Gastroesophageal sphincter (tissue), 4 donors: ENCODE measurements around the gene RNF215. TPM values are rescaled to one million over a fixed set of nuclear protein-coding genes. Genes with fewer than 3 reads are reported as not detected.
A peak's percentile ranks its signal among the peaks of the same experiment; 100 is the strongest.

Source experiments
- ATAC-seq: fragments of 150-250 bp; one replicate; pipeline ENCODE4 v1.9.1; 2016; ENCODE audit warnings: mild to moderate bottlenecking, moderate library complexity
- H3K27ac ChIP-seq, 4 donors: fragments of 200-600 bp; sonication (generic) in 3 of 4; 1 replicate in 3 of 4; 2 replicates in 1 of 4; pipeline ENCODE4 v1.5.1; 2016 to 2019
- H3K27me3 ChIP-seq: fragments of 200-600 bp; sonication (generic); one replicate; pipeline ENCODE4 v1.5.1; 2019
- H3K36me3 ChIP-seq, 2 donors: fragments of 200-600 bp; sonication (generic); one replicate each; pipeline ENCODE4 v1.5.1; 2019; ENCODE audit warnings: control low read depth in 1 of 2
- H3K4me1 ChIP-seq, 3 donors: fragments of 200-600 bp; sonication (generic); 1 replicate in 2 of 3; 2 replicates in 1 of 3; pipeline ENCODE4 v1.5.1; 2016 to 2019; ENCODE audit warnings: control low read depth in 2 of 3
- H3K4me3 ChIP-seq, 2 donors: fragments of 200-600 bp; sonication (generic); one replicate each; pipeline ENCODE4 v1.5.1; 2019; ENCODE audit warnings: mild to moderate bottlenecking in 1 of 2, moderate library complexity in 1 of 2
- H3K9me3 ChIP-seq, 3 donors: fragments of 200-600 bp; sonication (generic); one replicate each; pipeline ENCODE4 v1.5.1; 2017 to 2019; ENCODE audit warnings: control low read depth in 2 of 3
- CTCF ChIP-seq, 4 experiments: fragments of 200-600 bp in 2 of 4; fragments of 450-650 bp in 2 of 4; sonication (generic) in 1 of 4; IDR thresholded peaks; one replicate each; pipeline ENCODE4 v1.5.1; 2017 to 2019; ENCODE audit warnings: antibody characterized with exemption in 4 of 4, mild to moderate bottlenecking in 2 of 4, moderate library complexity in 2 of 4
- EP300 ChIP-seq: sonication (generic); formaldehyde crosslinking; IDR thresholded peaks from one replicate; pipeline ENCODE4 v1.6.1; 2017; ENCODE audit warnings: antibody characterized with exemption, mild to moderate bottlenecking
- POLR2A ChIP-seq, 2 donors: fragments of 450-650 bp; IDR thresholded peaks; one replicate each; pipeline ENCODE4 v1.6.1; 2017; ENCODE audit warnings: antibody characterized with exemption in 2 of 2, mild to moderate bottlenecking in 2 of 2, moderate library complexity in 1 of 2
- POLR2AphosphoS5 ChIP-seq: sonication (generic); formaldehyde crosslinking; IDR thresholded peaks from one replicate; pipeline ENCODE4 v1.6.1; 2017; ENCODE audit warnings: antibody characterized with exemption
- WGBS, 2 donors: methylation state at CpG; one replicate each; pipeline ENCODE4 v1.1.5; 2018; ENCODE audit warnings: low coverage in 1 of 2; 5-methylcytosine and 5-hydroxymethylcytosine counted together
- total RNA-seq, 4 donors: library from RNA; depleted of rRNA; stranded (reverse); fragments of >200 nt; gene quantifications; one replicate each; pipeline ENCODE4 v1.1.0, GENCODE V29; 2016

Gene RNF215
- total RNA-seq, 4 donors from 2014 or later, result 10.2 to 13.5 (median 11.7) TPM

DNA sequence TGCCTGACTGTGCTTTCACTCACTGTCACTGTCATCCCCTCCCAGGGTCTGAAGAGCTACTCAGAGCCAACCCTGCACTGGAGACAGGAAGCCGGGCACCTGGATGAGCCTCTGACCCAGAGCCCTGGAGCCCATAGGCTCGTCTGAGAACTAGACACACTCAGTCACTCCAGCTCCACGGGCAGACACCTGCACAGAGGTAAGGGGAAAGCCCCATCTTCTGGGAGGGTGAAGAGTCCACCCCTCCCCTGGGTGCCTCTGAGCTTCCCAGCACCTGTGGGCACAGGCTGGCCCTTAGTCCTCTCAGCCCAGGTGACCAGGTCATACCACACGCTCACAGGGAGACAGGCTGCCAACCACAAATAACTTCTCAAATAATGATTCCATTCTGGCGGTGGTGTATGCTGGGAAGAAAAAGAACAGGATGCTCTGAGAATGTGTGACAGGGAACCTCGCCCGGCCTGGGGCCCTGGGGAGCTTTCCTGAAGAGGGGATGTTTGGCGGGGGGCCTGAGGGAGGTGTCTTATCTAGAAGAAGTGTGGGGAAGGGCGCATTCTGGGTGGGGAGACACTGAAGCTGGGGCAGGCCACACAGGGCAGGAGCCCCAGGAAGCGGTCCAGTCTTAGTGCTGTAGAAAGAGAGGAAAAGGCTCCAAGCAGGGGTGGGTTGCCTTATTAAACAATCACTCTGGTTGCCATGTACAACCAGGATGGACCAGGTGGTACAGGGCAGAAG is 25.1 kb downstream of the RNF215 start:
- Histone ChIP-seq H3K36me3 (peaks cover 0 to 16% of the 10 kb centered on the region in 2 donors), H3K27me3 (no peaks in the 10 kb centered on the region), H3K4me1 (peaks cover 0 to 10% (median 5%) of the 10 kb centered on the region in 3 donors), H3K4me3 (no peak overlapping the region), H3K9me3 (no peaks in the 10 kb centered on the region), H3K27ac (no peak overlapping the region)
- 91% methylated on average over 5 of the region's 10 CpGs; no CpG with 5 or more reads in 1 of the 2 donors for WGBS, 2 donors
- ATAC-seq, result no peak
- TF ChIP-seq EP300 (no peak), POLR2AphosphoS5 (no peak), POLR2A (IDR thresholded peaks at IDR 0.05) (no peak), CTCF (IDR thresholded peaks at IDR 0.05) (no peak)

GRCh38 chr22:30358541-30358940 is 28.7 kb downstream of the RNF215 start:
- peaks cover 9 to 39% (median 22%) of the 10 kb centered on the region in 3 donors for H3K4me1 ChIP-seq
- 70 to 89% methylated on average over 2 to 5 of the region's 6 CpGs for WGBS, 2 donors
- H3K4me3 ChIP-seq, result no peak overlapping the region
- peaks cover 0 to 8% of the 10 kb centered on the region in 2 donors for H3K36me3 ChIP-seq
- no peak for ATAC-seq
- no peak overlapping the region for H3K27ac ChIP-seq
- H3K27me3 ChIP-seq, result no peaks in the 10 kb centered on the region
- TF ChIP-seq POLR2A (IDR thresholded peaks at IDR 0.05) (no peak), EP300 (no peak), POLR2AphosphoS5 (no peak), CTCF (IDR thresholded peaks at IDR 0.05) (no peak)
- H3K9me3 ChIP-seq, result no peaks in the 10 kb centered on the region

DNA sequence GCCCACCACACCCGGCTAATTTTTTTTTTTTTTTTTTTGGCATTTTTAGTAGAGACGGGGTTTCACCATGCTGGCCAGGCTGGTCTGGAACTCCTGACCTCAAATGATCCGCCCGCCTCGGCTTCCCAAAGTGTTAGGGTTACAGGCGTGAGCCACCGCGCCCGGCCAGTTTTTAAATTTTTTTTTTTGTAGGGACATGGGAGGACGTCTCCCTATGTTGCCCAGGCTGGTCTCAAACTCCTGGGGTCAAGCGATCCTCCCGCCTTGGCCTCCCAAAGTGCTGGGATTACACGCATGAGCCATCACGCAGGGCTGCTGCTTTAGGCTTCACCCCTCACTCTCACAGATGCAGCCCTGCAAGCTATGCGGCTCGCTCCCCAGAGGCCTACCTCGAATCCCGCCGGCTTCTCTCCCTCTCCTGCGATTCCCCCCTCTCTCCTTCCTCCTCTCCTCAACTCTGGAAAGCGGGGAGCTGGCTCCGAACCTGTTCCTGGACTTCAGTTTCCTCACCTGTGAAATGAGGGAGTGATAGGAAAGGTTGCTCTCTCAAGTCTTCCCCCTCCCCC is 29.5 kb downstream of the RNF215 start:
- Histone ChIP-seq H3K4me1 (peaks cover 9 to 47% (median 22%) of the 10 kb centered on the region in 3 donors), H3K27ac (peak overlapping the region in 1 of 4 donors; percentile 99), H3K4me3 (peak overlapping the region in 1 of 2 donors; percentile 76), H3K27me3 (no peaks in the 10 kb centered on the region), H3K36me3 (peaks cover 0 to 9% of the 10 kb centered on the region in 2 donors), H3K9me3 (no peaks in the 10 kb centered on the region)
- ATAC-seq, result no peak
- WGBS, 2 donors, result 0 to 51% methylated on average over 1 to 13 of the region's 22 CpGs
- TF ChIP-seq EP300 (no peak), POLR2AphosphoS5 (no peak), CTCF (IDR thresholded peaks at IDR 0.05) (no peak), POLR2A (IDR thresholded peaks at IDR 0.05) (no peak)

DNA sequence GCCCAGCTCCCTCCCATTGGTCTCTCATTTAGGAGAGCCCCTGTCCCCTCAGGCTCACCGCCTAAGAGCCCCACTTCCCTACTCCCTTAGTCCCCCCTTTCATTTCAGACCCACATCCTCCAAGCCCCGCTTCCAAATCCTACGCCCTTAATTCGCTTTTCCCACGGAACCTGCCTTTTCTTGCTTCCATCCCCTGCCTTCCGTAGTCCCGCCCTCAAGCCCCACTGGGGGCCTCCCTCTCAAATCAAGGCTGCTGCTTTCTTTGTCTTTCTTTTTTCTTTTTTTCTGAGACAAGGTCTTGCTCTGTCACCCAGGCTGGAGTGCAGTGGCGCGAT is 30.0 kb downstream of the RNF215 start:
- no peak for ATAC-seq
- no peak for TF ChIP-seq POLR2A (IDR thresholded peaks at IDR 0.05)
- TF ChIP-seq EP300, result no peak
- no peak for TF ChIP-seq POLR2AphosphoS5
- TF ChIP-seq CTCF (IDR thresholded peaks at IDR 0.05), result no peak
- no peaks in the 10 kb centered on the region for H3K9me3 ChIP-seq
- H3K27ac ChIP-seq, result peak overlapping the region in 3 of 4 donors; percentile 95 to 99 (median 96)
- H3K27me3 ChIP-seq, result no peaks in the 10 kb centered on the region
- 1 to 2% methylated on average over 9 of the region's 9 CpGs for WGBS, 2 donors
- H3K4me3 ChIP-seq, result peak overlapping the region; percentile 72 to 76
- peaks cover 0 to 14% of the 10 kb centered on the region in 2 donors for H3K36me3 ChIP-seq
- peaks cover 9 to 52% (median 22%) of the 10 kb centered on the region in 3 donors for H3K4me1 ChIP-seq
